ACHN (cell line): ENCODE data around the gene UTS2R.

Source experiments
- DNase-seq: peaks from one replicate; pipeline ENCODE4 v3.0.0-alpha.2; 2015
- in situ Hi-C: cut with HindIII; loops from 2 replicates; pipeline ENCODE4 v1.10.0; 2017; ENCODE audit warnings: low sequenced_read_pairs, low pct_ligation_motif_present, low pct_unique_long_range_greater_than_20kb

UTS2R gene

GRCh38 chr17:82371333-82372248, at the start of gene UTS2R:
Gene UTS2R, plus strand, starts transcription at chr17:82371765. Its CDS starts 2,560 bp downstream, at chr17:82374325.
- DNase-seq = no peak

GRCh38 chr17:82321947-82322466, 49.6 kb upstream of the UTS2R start:
- DNase-seq = no peak
- in situ Hi-C loops = no loop called here

More at GRCh38 chr17:82371333-82372248, at the start of gene UTS2R:
- in situ Hi-C loops = no loop called here

DNA sequence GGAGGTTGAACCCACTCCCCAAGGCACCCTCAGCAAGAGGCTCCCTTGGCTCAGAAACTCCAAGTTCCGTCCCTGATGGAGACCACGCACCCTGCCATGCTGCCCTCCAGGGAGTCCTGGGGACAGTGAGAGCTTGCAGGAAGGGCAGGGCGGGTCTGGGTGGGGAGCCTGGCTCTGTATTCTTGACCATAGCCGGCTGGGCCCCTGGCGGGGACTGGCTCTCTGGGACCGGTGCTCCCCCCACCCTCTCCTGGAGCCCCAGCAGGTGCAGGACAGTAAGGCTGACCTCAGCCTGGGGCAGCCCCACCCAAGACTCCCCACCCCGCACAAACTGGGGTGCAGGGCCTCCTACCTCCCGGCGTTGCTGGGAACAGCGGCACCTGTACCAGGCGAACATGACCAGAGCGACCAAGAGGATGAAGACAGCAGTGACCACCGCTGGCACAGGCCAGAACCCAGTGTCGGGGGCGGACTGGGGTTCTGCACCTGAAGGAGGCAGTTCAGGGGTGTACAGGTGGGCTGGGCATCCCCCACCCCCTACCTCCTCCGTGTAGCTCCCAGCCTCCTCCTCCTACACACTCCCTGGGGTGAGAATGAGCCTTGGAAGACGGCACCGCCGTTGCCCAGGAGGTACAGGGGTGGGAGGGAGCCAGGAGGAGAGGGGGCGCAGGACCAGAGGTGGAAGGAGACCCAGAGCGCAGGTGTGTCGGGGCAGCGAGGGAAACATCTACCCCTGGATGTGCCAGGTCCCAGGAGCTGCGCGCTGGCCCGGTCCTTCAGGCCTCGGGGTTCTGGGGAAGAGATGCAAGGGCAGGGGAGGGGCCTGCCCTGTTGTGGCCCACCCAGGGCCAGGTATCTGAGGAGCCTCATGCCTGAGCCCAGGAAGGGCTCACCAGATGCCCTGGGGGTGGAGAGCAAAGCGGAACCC, 48.8 kb upstream of the UTS2R start:
- in situ Hi-C loops = no loop called here
- DNase-seq = no peak

DNA sequence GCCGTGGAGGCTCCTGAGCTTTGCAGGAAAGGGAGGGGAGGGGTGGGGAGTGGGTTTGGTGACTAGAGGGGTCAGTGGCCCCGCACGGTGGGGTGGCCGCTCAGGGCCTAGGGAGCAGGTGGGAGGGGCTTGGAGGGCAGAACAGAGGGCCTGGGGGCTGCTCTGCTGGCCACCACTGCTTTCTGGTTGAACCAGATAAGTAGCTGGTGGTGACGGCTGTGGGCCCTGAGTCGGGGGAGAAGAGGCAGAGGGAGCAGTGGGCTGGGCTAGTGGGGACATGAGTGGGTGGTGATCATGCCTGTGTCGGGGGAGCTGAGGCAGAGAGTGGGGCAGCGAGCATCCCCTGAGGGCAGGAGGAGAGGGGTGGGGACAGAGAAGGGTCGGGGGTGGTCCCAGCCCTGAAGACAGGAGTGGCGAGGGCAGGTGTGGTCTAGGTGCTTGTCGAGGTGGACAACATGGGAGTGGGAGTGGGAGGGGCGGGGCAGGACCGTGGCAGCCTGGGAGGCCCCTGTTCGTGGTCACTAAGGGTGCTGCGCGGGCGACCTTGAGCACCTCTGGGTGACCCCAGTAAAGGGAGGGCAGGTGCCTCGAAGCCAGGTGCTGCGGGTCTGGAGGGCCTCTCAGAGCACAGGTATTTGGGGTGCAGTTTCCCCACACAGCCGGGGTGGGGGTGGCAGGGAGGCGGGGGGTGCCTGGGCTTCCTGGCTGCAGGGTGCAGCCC, 47.9 kb upstream of the UTS2R start:
- in situ Hi-C loops = no loop called here
- no peak for DNase-seq

DNA sequence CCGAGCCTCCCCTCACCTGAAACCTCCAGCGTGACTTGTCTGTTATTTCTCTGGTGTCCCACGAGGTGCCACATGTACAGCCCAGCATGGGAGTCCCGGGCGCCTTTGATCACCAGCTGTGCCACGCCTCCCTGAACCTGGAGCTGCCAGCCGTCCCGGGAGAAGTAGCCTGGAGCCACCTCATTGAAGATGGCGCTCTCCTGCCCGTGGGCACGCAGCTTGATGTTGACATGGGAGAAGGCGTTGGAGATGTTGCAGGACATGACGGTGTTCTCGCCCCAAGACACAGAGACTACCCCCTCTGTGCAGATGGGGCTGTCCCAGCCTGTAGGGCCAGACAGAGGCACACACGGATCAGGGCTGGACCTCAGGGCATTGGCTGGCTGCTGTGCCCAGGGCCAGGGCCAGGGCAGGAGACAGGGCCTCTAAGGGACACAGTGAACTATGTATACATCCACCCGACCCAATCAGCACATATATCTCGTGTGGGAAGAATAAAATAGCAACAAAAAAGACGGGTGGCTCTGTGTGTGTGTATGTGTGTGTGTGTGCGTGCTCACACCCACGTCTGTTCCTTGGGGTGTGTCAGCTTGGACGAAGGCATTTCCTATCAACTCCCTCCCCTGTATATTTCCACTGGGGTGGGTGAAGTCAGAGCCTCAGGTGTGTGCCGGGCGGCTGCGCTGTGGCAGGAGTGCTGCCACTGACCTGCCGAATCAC, 46.8 kb upstream of the UTS2R start:
- no peak for DNase-seq

DNA sequence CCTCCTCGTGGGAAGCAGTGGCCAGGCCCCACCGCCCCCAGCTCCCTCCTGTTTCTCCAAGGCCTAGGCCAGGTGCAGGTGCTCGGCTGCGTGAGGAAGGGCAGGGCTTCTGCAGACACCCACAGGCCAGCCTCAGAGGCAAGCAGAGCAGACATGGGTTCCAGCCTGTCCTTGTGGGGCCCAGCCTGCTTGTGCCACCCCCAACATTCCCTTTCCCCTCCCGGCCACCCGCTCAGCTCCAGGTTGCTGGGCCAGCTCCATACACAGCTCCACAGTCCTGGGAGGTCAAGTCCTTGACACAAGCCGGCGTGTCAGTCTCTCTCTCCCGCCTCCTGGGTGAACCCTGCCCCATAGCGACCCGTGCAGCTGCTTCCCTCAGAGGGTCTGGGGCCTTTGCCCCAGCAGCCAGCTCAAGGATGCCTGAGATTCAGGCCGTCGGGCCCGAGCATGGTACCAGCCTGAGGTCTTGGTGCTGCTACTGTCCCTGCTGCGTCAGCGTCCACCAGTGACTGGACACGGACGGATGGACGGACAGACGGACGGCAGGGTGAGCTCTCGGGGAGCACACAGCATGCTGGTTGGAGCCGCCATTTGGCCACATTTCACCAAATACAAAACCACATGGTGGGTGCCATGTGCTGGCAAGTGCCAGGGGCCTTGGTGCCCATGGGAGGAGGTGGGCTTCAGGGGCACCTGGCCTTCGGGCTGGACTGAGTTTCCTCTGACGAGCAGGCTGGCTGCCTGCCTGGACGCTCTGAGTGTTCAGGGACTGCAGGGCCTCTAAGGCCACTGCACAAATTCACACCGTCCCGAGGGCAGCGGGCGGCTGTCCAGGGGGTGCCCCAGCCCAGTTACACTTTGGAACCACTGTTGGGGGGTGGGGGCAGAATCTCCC, 46.0 kb upstream of the UTS2R start:
- no peak for DNase-seq
- in situ Hi-C loops = no loop called here

More for the DNA sequence above, 46.8 kb upstream of the UTS2R start:
- in situ Hi-C loops = no loop called here

GRCh38 chr17:82327289-82327688, 44.3 kb upstream of the UTS2R start:
- in situ Hi-C loops = no loop called here
- DNase-seq = no peak

- no peak for DNase-seq
- in situ Hi-C loops = no loop called here
These were observed 43.8 kb upstream of the UTS2R start for GRCh38 chr17:82327757-82328140.

GRCh38 chr17:82328141-82328993, 43.2 kb upstream of the UTS2R start:
- in situ Hi-C loops = no loop called here
- no peak for DNase-seq

- in situ Hi-C loops = no loop called here
- DNase-seq = no peak
These were observed 42.5 kb upstream of the UTS2R start for GRCh38 chr17:82328994-82329507.

DNA sequence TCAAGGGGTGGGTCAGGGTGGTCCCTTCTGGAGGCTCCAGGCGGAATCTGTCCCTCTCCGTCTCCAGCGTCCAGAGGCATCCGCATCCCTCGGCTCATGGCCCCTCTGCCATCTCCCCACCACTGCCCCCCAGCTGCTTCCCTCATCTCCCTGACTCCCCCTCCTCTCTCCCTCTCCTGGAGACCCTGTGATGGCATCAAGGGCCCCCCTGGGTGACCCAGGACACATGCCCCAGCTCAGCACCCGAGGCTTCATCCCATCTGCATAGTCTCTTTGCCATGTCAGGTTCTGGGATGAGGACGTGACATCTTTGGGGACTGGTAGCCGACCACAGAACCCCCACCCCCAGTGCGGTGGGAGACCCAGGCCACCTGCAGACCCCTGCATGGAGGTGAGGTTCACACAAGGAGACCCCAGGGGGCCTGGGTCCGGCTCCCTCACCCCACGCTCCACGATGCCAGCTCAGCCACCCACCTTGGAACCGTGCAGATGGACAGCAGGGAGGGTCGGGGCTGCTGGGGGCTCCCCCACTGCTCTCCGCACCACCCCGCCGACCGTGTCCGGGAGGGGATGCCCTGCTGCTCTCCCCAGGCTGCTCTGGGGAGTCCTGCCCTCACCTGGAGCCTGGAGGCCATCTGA, 41.8 kb upstream of the UTS2R start:
- no peak for DNase-seq
- in situ Hi-C loops = no loop called here

- in situ Hi-C loops = no loop called here
These were observed 41.0 kb upstream of the UTS2R start for GRCh38 chr17:82330322-82331239.

GRCh38 chr17:82331345-82331939, 40.1 kb upstream of the UTS2R start:
- DNase-seq = no peak
- in situ Hi-C loops = no loop called here

More at GRCh38 chr17:82330322-82331239, 41.0 kb upstream of the UTS2R start:
- peak; percentile 64 for DNase-seq

- DNase-seq = peak; percentile 50
- in situ Hi-C loops = no loop called here
These were observed 38.8 kb upstream of the UTS2R start for GRCh38 chr17:82332669-82333278.
